ENCODE data around the gene GMPS. TPM values are rescaled to one million over a fixed set of nuclear protein-coding genes. Genes with fewer than 3 reads are reported as not detected.

The GMPS gene
- total RNA-seq, 1 experiment from 2014 or later, result 43.3 TPM

- Histone ChIP-seq H4K20me1 (ENCODE audit: low read length) (no peaks in the 10 kb centered on the region), H3K9me2 (replicated peaks; ENCODE audit: low read length) (no peaks in the 10 kb centered on the region), H3K27ac (ENCODE audit: low read length) (no peak overlapping the region), H3F3A (ENCODE audit: low read length, unreplicated experiment) (no peaks in the 10 kb centered on the region), H3K4me3 (ENCODE audit: low read length) (no peak overlapping the region), H3K9me3 (ENCODE audit: low read length) (no peaks in the 10 kb centered on the region), H3K4me2 (ENCODE audit: low read length) (no peak overlapping the region), H3K9ac (ENCODE audit: low read length) (no peak overlapping the region), H3K4me1 (ENCODE audit: insufficient read depth, low read length) (no peaks in the 10 kb centered on the region), H3K36me3 (ENCODE audit: low read depth, low read length) (no peaks in the 10 kb centered on the region), H3K27me3 (ENCODE audit: low read length) (no peaks in the 10 kb centered on the region), H2AFZ (ENCODE audit: low read length) (no peak overlapping the region), H3K79me2 (ENCODE audit: low read length) (no peaks in the 10 kb centered on the region)
- POLR2A ChIA-PET (ENCODE audit: unreplicated experiment), result interaction anchor here (0.5 kb wide), 1 partner anchor 41 kb away, joined by 3 read pairs; no protein-coding TSS in a partner anchor
- CTCF ChIA-PET, result no interaction called here
- ATAC-seq (no peak), DNase-seq (peak; percentile 38)
- no TSS peak for BruUV-seq (replicated peaks)
- intact Hi-C loops (cut with micrococcal nuclease), result no loop called here
- TF ChIP-seq CTCF (conservative IDR thresholded peaks at IDR 0.05; ENCODE audit: low read depth, low read length), result no peak
- TF ChIP-seq EZH2 (IDR thresholded peaks at IDR 0.05; ENCODE audit: low read length, unreplicated experiment), result no peak
- TF ChIP-seq EZH2phosphoT487 (IDR thresholded peaks at IDR 0.05; ENCODE audit: borderline replicate concordance, low read length), result no peak
Observed at GRCh38 chr3:155991847-155992246, 121.4 kb downstream of the GMPS start.

Other genes with a start within 250 kb of the GMPS start
- gene PLCH1, start 125.6 kb upstream of the GMPS start, total RNA-seq (2014; rRNA removed), result 4.1 and 4.5 TPM in 2 replicates
- gene C3orf33, start 64.4 kb upstream of the GMPS start, total RNA-seq (2014; rRNA removed), result 3.5 and 3.6 TPM in 2 replicates
- gene SLC33A1, start 16.2 kb upstream of the GMPS start, total RNA-seq (2014; rRNA removed), result 32.3 and 32.9 TPM in 2 replicates
- not detected in 2 replicates for gene KCNAB1, start 249.9 kb downstream of the GMPS start, total RNA-seq (2014; rRNA removed)

All from PC-3 (cell line).